GM19240 (cell line): ENCODE results near the gene ZNF408.

Experiments used
- DNase-seq: peaks from one replicate; pipeline ENCODE4 v3.0.0; 2011; ENCODE audit warnings: low spot score; ENCODE audit not compliant: insufficient read length

Gene ZNF408

DNA sequence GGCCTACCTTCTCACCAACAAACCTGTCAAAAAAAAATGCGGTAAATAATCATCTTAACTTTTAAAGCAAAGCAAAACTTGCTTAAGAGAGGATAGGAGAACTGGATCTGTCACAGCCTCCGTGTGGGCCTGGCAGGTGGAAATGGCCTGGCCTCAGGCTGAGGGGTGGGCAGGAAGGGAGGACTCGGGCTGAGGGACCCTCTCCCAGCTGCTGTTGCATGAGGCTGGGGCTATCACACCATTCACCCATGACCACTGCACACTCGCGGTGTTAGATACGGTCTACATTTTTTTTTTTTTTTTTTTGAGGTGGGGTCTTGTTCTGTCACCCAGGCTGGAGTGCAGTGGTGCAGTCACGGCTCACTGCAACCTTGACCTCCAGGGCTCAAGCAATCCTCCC is 24.9 kb upstream of the ZNF408 start:
- no peak for DNase-seq

DNA sequence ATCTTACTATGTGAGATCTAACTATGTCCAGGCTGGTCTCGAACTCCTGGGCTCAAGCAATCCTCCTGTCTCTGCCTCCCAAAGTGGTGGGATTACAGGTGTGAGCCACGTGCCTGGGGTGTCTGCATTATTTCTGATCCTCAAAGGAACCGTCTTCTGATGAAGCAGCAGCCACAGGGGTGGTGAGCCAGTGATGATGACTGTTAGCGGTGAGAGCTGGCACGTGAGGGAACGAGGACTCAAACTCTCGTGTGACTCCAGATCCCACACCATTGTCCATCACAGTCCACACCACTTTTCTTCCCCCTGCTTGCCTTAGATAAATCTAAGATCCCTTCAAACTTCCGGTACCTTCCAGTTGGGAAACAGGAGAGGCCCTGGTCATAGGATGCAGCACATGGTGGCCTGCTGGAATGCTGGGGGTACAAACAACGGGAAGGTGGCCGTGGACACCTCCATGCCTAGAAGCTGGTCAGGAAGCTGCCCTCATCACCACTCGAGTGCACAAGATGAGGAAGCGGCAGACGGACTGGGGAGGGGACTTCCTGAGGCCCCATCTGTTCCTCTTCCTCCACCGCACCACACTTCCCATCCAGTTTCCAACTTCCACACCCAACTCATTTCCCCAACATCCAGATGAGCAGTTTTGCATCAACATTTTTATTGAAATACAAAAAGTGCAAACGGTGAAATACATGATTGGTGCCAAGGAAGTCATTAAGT is 24.2 kb upstream of the ZNF408 start:
- no peak for DNase-seq

DNA sequence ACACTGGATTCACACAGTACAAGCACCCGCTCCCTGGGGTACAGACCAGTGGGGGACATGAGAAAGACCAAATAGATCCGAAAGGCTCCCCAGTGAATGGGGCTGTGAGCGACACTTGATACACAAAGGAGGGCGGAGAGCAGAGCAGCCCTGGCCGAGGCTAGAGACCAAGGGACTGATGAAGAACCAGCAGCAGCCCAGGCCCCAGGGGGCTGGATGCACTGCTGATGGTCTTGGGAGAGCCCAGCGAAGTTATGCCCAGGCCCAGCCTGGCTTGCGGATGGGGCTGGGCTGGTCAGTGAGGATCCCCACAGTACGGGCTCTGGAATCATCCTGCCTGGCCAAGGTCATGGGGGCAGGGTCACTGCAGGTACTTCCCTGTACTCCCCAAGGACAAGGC is 23.7 kb upstream of the ZNF408 start:
- DNase-seq: no peak

DNA sequence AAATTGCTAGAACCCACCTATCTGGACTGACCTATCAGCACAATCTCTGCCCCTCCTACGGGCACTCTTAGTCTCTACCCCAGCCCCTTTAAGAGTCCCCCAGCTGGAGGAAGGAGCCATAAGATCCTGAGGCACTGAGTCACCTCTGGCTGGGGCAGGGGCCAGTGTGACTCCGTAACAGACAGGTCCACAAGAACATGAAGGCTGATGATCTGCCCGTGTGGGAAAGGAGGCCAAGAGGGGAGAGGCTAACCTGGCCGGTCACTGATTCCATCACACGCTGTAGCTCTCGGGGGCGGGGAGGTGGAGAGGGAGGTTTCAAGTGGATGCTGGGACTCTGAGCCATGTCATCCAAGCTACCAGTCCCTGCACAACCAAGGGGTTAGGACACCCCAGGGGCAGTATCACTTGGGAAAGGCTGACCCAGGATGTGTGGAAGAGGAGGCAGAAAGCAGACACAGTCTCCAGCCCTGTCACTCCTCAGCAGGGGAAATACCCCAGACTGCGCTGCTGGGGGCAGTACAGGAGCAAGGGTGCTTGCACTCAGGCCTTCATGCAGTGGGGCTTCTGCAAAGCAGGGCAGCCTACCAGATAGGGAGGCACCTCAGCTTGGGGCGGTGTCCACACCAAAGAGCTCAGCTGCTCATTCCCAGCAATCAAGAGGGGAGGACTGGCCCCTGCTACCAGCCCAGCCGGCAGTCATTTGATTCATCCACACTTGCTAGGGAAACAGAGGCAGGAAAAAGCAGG is 22.7 kb upstream of the ZNF408 start:
- no peak for DNase-seq

DNA sequence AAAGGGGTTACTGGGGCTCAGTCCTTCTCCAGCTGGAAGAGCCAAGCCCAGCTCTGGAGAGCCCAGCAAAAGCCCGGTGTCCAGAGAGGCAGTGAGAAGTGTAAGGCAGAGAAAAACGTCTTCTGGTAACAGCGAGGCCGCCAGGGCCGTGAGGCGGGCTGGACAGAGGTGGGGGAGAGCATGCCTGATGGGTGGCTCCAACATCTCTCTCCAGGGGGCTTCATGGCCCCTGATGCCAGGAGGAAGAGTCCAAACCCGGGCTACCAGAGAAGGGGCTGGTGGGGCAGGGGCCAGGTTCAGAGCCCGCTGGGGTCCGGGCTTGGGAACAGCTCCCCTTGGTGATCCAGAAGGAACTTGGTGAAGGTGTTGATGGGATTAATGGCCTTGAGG is 22.1 kb upstream of the ZNF408 start:
- no peak for DNase-seq

DNA sequence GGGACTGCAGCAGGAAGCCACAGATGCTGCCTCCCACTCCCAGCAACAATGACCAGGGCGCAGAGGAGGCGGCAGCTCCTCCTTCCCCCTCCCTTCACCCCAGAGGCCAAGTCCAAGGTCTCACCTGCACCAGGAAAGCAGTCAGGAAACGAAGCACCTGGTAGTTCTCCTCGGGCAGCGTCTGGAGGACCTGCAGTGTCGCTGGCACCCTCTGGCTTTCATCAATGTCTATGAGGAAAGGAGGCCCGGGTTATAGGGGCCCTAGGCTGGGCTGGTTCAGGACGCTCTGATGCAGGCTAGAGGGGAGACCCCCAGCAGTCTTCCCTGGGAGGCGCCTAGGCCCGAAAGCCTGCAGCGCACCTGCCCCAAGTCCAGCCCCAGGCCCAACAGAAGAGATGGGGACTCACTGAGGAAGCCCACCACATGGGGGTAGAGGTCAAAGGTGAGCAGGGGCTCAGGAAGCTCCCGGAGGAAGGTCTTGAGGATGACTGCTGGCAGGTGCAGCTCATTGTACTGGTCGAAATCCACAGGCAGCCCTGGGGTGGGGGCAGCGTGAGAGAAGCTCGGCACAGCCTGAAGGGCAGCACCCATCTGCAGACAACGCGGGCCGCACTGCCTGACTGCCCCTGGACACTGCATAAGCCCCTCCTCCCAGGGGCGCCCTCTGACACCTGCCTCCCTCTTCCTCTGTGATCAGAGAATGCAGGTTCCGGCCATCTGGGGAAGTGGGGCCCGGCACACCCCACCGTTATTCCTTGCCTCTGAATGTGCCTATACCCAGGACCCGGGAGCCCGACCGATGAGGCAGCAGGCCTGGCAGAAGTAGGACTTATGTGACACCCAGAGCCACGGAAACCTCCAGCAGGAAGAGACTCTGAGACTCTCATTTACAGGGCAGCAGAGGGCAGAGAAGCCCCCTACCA is 21.3 kb upstream of the ZNF408 start:
- DNase-seq: no peak

DNA sequence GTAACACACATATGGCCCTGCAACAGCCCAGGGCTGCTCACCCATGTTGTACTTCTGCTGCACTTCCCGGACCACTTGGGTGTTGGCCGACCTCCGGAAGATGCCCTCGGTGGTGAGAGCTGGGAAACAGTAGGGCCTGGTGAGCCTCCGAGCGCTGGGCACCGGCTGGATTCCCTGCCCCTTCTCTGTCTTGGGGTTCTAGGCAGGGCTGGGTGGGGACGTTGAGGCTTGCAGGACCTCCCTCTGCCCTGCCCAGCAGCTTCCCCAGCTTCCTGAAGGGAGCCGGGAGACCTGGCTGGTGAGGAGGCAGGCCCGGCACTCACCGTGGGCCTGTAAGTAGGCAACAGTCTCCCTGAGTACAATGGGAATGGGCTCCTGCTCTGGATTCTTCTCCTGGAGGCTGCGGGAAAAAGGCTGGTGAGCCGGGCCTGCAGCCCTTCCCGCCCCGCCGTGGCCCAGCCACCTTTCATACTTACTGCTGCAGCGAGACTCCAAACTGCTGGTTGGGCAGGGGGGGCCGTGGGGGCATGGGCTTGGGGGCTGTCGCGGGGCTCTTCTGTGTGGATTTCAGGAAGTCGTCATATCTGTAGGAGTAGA is 20.6 kb upstream of the ZNF408 start:
- DNase-seq: no peak

DNA sequence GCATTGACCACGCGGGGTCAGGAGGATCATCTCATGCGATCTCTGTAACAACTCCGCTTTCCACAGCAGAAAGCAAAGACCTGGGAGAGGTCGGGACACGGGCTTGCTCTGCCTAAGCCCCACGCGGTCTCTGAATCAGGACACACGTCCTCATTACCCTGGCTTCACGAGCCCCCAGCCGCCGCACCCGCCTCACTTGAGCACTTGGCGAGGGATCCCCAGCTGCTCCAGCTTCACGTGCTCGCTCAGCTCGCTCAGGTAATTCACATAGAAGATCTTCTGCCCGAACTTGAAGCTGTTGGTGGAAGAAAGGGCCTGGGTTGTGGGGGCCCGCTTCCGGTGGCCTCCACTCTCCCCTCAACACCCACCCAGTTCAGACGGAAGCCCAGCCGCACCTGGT is 20.0 kb upstream of the ZNF408 start:
- DNase-seq: no peak

DNA sequence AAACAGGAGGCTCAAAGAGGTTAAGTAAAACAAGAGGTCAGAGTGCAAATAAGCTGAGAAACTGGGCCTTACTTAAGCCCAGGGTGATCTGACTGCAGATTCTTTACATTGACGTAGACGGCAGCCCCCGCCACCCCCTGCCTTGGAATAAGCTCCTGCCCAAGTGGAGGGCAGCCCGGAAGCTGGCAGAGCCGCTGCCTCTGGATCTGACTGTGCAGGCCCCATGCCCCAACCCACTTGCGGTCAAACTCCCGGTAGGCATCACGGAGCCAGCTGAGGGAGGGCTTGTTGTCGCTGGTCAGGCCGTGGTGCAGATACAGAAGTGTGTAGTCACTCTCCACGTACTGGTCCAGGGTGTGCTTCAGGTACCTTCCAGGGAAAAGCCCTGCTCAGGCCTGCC is 19.0 kb upstream of the ZNF408 start:
- DNase-seq: no peak

DNA sequence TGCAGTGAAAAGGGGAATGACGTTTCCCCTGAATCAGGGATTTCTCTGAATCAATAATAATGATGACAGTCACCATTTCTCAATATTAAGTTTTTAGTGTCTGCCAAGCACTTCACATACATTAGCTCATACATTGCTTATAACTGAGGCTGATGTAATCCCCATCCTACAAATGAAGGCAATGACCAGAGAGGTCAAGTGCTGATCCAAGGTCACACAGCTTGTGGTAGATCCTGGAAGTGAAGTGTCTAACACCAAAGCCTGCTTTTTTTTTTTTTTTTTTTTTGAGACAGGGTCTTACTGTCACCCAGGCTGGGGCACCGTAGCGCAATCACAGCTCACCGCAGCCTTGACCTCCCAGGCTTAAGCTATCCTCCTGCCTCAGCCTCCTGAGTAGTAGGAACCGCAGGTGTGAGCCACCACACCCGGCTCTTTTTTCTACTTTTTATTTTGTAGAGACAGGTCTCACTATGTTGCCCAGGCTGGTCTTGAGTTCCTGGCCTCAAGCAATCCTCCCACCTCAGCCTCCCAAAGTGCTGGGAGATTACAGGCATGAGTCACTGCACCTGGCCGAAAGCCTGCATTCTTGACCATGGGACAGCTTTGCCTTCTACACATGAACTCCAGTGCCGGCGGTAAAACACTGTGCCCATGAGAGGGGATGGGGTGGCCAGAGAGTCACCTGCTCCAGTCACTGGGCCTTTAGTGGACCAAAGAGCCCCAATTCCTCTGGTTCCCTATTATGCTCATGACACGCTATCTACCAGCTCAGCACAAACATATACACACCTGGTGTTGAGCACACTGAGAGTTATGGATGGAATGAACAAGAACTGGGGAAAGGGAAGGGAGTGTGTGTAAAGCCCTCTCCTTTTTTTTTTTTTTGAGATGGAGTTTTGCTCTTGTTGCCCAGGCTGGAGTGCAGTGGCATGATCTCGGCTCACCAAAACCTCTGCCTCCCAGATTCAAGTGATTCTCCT is 17.8 kb upstream of the ZNF408 start:
- DNase-seq: no peak

DNA sequence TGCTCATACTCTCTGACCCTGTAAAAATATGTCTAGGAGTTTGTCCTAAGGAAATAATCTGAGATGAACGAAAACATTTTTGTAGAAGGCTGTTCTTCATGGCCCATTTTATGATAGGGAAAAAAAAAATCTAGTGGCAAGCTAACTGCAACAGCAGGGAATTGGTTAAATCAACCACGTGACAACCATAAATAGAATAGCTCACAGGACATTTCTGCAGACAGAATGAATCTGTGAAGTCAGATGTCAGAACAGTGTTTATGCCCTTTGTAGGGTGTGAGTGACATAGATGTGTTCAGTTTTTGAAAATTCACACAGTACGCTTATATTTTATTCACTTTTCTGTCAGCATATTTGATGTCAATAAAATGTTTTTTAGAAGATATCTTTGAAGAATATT is 16.5 kb upstream of the ZNF408 start:
- DNase-seq: no peak

DNA sequence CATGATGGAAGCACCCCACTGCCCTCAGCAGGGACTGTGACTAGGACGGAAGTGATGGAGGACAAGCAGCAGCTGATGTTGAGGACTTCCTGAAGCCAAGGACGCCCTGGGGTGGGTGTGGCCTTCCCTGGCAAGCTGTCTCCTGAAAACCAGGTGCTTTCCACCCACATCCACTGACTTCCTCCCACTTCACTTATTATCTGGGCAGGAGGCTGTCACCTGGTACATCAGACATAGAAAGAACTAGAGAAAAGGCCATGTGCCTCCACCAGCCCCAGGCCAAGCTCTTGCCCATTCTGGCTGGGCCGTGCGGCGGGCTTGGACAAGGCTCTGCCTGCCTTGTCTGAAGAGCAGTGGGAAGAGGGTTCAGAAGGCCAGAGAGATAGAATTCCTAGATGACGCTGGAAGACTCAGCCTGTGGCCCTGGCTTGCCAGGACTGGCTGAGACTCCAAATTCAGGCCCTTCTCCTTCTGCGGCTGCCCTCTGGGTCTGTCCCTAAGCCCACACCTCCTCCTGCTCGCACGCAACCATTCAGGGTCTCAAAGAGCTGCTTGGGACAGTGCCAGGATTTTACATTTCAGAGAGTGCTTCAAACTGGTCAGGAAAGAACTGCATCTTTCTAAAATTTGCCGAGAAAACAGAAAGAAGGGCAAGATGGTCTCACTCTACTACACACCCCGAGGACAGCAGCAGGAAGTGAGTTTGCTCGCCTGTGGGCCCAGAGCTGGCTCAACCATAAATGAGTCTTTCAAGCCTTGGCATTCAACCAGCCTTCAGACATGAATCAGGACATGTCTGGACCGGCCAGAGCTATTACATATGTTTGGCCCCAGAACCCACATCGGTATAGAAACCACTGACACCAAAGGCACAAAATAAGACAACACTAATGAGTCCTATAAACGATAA is 13.7 kb upstream of the ZNF408 start:
- no peak for DNase-seq

DNA sequence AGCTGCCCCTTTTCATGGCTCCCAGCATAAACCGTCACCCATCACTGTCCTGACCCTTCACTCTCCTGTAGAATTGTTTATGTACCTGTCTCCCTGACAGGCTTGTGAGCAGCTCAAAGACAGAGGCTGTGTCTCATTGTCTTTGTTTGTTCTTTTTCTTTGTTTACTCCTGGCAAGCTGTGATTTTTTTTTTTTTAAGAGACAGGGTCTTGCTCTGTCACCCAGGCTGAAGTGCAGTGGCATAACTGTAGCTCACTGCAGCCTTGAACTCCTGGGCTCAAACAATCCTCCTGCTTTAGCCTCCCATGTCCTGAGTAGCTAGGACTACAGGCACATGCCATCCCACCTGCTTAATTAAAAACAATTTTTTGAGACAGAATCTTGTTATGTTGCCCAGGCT is 10.1 kb upstream of the ZNF408 start:
- no peak for DNase-seq

DNA sequence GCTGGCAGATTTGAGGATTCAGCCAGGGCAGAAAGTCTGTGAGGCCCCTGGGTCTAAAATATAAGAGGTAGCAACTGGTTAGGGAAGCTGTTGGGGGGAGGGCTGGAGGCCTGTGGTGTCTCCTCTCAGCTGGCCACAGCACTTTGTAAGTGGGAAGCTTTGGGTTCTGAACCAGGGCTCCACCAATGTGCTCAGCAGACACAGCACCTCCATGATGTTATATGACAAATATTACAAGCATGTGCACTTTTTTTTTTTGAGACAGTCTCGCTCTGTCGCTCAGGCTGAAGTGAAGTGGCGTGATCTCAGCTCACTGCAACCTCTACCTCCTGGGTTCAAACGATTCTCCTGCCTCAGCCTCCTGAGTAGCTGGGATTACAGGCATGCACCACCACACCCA is 8.4 kb upstream of the ZNF408 start:
- no peak for DNase-seq

DNA sequence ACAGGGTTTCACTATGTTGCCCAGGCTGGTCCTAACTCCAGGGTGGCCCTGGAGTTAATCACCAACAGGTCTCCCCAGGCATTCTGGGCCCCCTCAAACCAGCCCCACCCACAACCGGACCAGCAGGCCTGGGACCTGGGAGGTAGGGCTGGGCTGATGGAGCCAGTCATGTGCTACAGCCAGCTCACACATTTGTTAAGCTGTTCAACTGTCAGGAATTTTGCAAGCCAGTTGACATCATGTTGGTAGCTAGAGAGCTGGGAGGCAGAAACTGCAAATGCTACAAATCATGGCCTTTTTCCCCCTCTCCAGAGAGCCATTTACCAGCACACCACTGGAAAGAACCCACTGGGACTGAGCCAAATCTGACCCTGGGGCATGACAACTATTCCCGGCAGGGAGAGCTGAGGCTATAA is 7.2 kb upstream of the ZNF408 start:
- no peak for DNase-seq

DNA sequence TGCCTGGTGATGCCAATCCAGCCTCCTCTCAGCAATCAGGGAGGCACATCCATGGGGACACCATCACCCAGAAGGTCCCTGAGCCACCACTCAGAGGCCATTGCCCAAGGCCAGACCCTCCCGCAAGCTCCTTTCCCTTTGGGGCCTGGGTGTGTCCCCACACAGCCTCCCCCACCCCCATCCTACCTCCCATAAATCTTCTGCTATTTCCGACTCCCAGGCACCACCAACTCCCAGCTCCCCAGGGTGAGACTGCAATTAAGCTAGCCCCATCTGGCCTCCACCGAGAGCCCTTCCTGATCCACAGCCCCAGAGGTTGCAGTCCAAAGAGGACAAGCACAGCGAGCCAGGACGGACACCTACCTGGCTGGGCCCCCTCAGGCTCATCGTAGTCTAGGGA is 6.8 kb upstream of the ZNF408 start:
- no peak for DNase-seq

DNA sequence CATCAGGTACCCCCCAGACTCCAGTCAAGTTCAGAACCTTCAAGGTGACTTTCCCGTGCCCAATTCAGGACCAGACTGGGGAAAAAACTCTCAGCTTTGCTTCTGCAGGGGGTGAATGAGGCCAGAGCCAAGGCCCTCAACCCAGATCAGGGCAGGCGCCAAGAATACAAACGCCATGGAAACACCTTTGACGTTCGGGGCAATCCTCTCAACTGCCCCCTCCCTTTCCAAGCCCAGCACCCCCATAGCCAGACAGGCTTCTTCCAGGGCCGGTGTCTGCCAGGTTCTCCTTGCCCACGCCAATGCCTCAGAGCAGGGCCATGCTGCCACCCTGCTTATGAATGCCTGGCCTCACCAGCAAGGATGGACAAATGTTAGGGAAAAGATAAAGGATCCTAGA is 6.2 kb upstream of the ZNF408 start:
- DNase-seq: no peak

DNA sequence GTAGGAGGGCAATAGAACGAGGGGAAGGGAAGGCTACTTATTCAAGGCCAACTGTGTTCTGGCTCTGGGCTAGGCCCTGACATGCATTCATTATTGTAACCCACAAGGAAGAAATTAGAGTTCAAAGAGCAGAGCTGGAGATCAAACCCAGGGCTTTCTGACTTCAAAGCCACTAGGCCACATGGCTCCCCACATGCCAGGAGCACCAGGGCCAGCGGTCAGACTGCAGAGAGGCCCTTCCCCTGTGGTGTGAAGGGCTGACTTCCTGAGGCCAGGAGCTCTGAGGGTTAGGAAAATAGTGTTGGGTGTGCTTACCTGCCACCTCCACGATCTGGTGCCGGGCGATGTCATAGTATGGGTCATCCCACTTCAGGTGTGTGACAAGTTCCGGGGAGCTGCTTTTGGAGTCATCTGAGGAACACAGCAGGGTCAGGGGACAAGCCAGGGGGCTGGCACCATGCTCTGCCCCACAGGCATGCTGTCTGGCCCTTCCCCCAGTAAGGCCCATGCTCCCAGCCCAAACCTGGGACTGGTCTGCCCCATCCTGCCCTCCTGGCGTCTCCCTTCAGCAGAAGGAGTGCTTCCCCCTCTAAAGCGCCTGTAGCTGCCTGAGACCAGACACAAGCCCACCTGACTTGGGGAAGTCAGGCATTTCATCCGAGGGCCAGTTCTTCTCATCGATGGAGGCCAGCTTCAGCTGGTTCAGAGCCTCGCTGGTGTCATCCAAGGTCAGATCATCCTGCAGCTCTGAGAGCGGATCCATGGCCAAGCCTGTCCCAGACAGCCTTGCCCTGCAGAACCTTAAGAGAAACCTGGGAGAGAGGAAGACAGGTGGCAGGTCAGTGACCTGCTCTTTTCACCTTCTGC is 5.3 kb upstream of the ZNF408 start:
- DNase-seq: no peak

DNA sequence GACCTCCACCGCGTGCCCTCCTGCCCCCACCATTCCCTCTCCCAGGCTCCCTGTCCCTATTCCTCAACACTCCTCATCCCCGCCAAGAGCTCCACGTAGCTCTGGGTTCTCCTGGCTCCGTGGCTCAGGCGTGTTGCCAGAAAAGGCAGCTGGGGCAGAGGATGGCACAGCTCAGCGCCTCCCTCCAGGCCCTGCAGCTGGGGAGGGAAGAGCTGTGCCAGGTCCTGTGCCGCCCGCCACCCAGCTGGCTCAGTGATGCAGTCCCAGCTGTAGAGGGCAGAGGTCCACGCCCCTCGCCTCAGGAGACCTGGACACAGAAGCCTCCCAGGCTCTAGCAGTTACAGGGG is 4.6 kb upstream of the ZNF408 start:
- DNase-seq: no peak
